Posterior cingulate gyrus (tissue), 11 donors: ENCODE measurements around the gene LIG1.

Source experiments
- DNase-seq, 10 donors: peaks; one replicate each; pipeline versions ENCODE4 v3.0.0 to v3.0.0-alpha.2; 2020 to 2021; ENCODE audit warnings: mixed read lengths in 3 of 10
- intact Hi-C: fragments of 100-400 bp; cut with DNase I; formaldehyde crosslinking; loops from one replicate; pipeline ENCODE4 v1.15.1; 2023

Gene LIG1

GRCh38 chr19:48183356-48183755 lies 13.2 kb upstream of the LIG1 start:
- intact Hi-C loops: no loop called here
- peak in 1 of 10 donors; percentile 24 for DNase-seq

DNA sequence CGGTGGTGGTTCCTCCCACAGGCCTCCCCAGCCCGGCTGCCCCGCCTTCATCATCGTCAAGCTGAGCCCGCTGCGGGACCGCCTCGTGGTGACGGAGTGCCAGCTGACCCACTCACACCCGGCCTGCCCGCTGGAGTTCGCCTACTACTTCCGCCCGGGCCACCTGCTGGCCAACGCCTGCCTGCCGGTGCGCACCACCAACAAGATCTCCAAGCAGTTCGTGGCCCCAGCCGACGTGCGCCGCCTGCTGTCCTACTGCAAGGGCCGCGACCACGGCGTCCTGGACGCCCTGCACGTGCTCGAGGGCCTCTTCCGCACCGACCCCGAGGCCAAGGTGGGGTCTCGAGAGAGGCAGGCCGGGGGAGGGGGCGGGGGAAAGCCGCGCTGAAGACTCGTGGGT lies 12.3 kb upstream of the LIG1 start:
- peak in 1 of 10 donors; percentile 86 for DNase-seq
- intact Hi-C loops: no loop called here

- intact Hi-C loops: no loop called here
- DNase-seq: no peak
Measured at GRCh38 chr19:48181505-48181904, 11.4 kb upstream of the LIG1 start.

DNA sequence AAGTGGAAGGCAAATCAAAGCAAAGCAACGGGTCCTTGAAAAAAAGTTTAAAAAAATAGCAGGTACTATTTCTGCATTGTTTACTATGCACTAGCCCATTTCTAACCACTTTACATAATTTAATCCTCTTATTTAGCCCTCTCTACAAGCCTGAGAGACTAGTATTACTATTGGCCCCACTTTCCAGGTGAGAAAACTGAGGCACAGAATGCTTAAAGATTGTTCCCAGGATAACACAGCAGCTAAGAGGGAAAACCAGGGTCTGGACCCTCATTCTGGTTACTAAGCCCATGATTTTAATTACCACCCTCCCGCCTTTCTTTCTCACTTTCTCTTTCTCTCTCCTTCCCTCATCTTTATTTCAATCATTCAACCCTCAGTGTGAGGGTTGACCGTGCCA lies 6.1 kb upstream of the LIG1 start:
- DNase-seq: no peak
- intact Hi-C loops: loop anchor here (10.0 kb wide), 1 partner anchor 79 kb away; the partner anchor contains the start of gene CARD8

- intact Hi-C loops: loop anchor here (10.0 kb wide), 1 partner anchor 79 kb away; the partner anchor contains the start of gene CARD8
- DNase-seq: no peak
Measured at GRCh38 chr19:48175578-48175977, 5.4 kb upstream of the LIG1 start.

DNA sequence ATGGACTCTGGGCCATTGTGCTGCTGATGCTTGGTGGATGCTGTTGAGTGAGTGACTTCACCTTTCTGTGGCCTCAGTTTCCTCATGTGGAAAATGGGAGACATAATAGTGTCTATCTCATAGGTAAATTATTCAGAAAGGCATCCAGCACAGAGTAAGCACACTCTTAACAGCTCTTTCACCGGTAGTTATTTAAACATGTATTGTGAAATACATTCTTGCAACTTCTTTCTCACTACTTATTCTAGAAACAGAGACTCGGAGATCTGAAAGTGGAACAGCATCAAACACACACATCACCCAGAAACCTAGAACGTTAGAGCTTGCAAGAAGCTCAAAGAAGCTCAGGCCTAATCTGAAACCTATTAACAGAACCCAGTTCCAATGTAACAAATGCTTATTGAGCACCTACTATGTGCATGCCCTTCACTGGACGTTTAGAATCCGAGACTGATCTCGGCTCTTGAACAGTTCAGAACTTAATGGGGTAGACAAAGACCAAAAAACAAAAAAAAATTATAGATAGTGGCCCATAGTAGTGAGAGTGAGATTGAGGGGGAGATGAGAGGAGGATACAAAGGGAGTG lies 4.4 kb upstream of the LIG1 start:
- intact Hi-C loops: loop anchor here (10.0 kb wide), 1 partner anchor 80 kb away; the partner anchor contains the start of gene CARD8
- peak in 1 of 10 donors; percentile 4 for DNase-seq

DNA sequence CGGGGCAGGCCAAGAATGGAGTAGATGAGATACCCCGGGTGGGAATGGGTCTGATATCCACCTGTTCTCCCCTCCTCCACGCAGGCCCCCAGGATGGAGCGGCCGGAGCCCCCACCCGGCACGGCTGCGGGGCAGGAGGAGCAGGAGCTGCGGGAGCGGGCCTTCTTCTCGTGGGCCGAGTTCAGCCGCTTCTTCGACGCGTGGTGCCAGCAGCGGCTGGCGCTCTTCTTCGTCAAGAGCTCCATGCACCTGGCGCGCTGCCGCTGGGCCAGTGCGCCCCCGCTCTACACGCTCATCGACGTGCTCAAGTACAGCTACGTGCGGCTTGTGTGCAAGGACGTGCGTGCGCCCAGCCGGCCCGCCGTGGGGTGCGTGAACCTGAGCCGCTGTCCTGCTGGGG lies 1.6 kb upstream of the LIG1 start:
- intact Hi-C loops: loop anchor here (10.0 kb wide), 1 partner anchor 83 kb away; the partner anchor contains the start of gene CARD8

DNA sequence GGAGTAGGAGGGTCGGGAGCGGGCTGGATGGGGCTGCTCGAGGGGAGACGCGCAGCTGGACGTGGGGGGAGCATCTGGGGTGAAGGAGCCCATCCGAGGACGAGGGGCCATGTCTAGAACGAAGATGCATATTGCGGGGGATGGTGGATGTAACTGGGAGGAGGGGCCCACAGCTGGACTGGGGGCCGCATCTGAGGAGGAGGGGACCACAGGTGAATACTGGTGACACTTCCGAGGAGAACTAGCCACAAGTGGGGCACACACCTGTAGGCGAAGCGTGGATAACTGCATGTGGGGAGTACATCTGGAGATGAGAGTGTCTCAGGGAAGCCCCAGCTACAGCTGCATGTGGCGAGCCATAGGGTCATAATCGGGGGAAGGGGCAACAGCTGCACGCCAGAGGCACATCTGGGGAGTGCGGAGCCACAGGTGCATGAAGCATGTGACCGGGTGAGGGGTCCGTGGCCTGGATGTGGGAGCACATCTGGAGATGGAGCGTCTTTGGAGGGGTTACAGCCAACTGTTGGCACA lies 738 bp upstream of the LIG1 start:
- intact Hi-C loops: loop anchor here (1.0 to 10.0 kb wide), 2 partner anchors 32 to 84 kb away; partner anchors contain the start of gene CARD8
- peak in 2 of 10 donors; percentile 70 to 78 for DNase-seq

More for the DNA sequence above, 1.6 kb upstream of the LIG1 start:
- peak in 2 of 10 donors; percentile 73 to 79 for DNase-seq

GRCh38 chr19:48169578-48169938 lies 586 bp downstream of the LIG1 start:
- intact Hi-C loops: no loop called here
- peak in 7 of 10 donors; percentile 26 to 89 (median 36) for DNase-seq

- no peak for DNase-seq
- intact Hi-C loops: no loop called here
Measured at GRCh38 chr19:48168689-48169088, 1.5 kb downstream of the LIG1 start.

DNA sequence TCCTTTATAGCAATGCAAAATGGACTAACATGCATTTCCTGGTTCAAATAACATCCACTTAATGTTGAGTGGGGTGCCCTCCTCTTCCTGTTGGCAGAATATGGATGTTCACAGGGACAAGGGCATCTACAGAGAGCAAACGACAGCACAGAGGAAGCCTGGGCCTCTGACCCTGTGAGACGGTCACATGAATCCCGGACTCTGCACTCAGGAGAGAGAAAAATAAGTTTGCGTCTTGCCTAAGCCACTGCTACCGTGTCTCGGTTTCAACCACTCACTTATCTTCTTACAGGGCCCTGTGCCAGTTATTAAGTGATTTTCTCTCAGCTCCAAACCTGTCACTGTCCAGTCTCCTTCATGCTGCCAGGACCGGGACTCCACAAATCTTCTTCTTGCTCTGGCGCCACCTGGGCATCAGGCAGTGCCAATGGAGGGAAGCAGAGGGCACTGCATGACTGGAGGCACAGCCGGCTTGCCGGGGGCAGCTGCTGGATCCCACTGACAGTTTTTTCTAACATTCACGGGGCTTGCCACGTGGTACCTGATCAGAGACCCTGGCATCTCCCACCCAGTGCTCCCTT lies 11.8 kb downstream of the LIG1 start:
- intact Hi-C loops: no loop called here
- peak in 1 of 10 donors; percentile 60 for DNase-seq

DNA sequence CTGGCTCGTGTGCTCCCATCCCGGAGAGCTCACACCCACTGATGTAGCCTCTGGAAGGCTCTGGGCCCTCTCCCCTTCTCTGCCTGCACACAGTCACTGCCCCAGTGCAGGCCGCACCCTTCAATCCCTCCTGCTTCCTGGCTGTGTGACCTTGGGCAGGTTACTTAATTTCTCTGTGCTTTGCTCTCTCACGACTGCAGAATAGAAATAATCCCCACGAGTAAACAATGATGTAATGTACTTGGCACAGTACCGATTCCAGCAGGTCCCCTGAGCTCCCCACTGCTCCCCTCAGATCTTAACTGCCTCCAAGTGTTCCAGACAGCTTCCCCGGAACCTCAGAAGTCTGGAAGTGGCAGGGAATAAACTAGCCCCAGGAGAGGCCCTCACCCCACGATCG lies 16.1 kb downstream of the LIG1 start:
- intact Hi-C loops: no loop called here
- DNase-seq: peak in 1 of 10 donors; percentile 34

DNA sequence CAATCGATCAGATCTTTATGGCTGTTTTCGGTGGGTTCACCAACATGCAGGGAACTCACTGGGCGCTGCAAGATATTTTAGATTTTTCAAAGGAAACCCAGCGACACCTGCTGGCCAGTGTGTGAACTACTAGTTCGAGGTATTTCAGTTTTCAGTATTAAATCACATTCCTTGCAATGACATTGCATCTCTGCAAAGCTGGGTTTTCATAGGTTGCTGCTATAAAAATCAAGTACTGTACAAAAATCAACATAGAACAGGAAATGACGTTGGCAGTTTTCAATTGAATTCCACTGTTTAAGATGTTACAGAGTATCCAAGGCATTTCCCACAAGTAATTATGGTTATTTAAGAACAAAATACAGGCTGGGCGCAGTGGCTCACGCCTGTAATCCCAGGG lies 17.6 kb downstream of the LIG1 start:
- DNase-seq: peak; percentile 47 to 95 (median 78)
- intact Hi-C loops: loop anchor here (1.0 kb wide), 1 partner anchor 45 kb away; no protein-coding TSS in a partner anchor

DNA sequence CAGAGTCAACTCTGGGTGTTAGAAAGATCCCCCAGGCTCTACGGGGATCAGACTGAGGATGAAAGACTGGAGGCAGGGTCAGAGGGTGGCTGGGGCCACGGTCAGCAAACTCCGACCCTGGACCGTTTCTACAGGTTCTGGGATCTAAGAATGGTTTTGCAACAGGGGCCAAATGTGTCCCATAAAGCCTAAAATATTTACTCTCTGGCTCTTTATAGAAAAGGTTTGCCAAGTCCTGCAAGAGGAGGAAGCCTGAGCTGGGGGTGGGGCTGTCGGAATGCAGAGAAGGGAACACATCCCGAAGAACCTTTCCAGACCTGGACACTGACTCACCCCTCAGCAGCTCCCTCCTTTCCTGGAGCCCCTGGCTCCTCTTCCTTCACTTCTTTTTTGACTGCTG lies 20.7 kb downstream of the LIG1 start:
- intact Hi-C loops: no loop called here
- no peak for DNase-seq

DNA sequence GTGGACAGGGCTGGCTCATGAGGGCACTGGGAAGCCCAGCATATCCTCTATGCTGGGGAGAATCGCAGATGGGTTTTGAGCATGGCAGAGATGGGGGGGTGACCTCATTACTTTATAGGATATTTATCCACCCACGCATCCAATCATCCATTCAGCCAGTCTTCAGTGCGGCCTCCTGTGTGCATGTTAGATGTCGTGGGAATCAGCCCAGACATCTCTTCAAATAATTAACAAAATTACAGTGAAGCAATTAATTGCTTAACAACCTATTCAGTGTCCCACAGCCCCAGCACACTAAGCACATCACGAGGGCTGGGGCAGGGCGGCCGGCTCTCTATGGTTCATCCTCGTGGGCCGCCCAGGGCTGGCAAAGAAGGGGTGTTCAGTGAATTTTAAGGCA lies 21.6 kb downstream of the LIG1 start:
- intact Hi-C loops: no loop called here
- no peak for DNase-seq

DNA sequence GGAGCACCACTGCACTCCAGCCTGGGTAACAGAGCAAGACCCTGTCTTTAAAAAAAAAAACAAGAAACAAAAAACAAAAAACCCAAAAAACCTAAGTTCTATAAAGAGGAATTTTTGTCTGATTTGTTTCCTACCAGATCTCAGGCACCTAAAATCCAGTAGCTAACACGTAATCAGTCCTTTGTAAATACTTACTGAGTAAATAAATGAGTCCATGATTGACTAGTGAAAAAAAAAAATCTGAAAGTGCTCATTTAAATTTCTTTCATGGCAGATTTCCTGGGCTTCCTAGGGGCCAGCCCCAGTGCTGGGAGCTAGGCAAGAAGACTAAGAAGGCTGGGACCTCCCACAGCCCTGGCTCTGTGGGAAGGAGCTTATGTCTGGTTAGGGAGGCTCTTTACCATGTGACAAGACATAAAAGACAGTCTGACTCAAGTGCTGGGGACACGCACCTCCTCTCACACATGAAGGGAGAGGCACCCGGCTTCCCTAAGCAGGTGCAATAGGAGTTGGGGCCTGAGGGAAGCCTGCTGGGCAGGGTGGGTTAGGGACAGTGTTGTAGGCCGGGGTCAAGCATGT lies 22.5 kb downstream of the LIG1 start:
- no peak for DNase-seq
- intact Hi-C loops: no loop called here

DNA sequence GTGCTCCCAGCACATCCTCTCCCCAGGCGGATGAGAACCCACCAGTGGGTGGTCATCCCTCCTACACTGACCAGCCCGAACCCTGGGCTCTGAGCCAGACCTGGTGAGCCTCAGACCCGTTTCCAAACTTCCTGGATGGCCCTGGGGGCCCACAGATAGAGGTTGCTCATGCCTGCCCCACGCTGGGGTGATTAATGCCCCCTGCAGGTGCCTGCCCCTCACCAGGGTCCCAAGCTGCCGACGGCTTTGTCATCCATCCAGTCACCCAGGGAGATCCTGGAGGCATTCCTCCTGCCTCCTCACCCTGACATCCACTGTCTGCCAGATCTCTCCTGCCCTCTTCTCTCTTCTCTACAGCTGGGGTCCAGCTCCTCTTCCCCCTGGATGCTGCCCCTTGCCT lies 31.1 kb downstream of the LIG1 start:
- intact Hi-C loops: no loop called here
- no peak for DNase-seq

- DNase-seq: no peak
- intact Hi-C loops: no loop called here
Measured at GRCh38 chr19:48137411-48137810, 32.7 kb downstream of the LIG1 start.

- intact Hi-C loops: no loop called here
Measured at GRCh38 chr19:48136547-48136946, 33.6 kb downstream of the LIG1 start.

GRCh38 chr19:48135411-48135810 lies 34.7 kb downstream of the LIG1 start:
- intact Hi-C loops: no loop called here
- no peak for DNase-seq

More at GRCh38 chr19:48136547-48136946, 33.6 kb downstream of the LIG1 start:
- no peak for DNase-seq

- DNase-seq: no peak
- intact Hi-C loops: no loop called here
Measured at GRCh38 chr19:48133094-48133493, 37.0 kb downstream of the LIG1 start.

DNA sequence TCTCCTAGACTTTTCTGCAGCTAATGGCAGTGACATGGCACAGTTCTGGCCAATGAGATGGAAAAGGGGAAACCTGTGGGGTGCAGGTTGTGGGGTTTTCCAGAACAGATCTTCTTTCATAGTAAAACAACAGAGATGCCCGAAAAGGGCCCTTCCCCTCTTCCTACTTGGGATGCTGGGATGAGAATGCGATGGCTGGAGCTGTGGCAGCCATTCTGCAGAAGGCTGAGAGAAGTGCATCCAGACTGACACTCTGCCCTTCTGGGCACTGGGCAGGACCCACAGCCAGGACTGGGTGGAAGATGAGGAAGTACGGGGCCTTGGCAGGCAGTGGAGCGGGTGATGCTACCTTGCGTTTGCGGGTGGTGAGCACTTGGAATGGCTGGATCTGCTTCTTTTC lies 42.6 kb downstream of the LIG1 start:
- intact Hi-C loops: no loop called here
- no peak for DNase-seq
